ENCODE results near the gene TMEM11. TPM values are rescaled to one million over a fixed set of nuclear protein-coding genes. Genes with fewer than 3 reads are reported as not detected.

TMEM11 gene
- total RNA-seq, 2 experiments from 2014 or later = 21.4 to 23.7 TPM

- peaks cover 8% of the 10 kb centered on the region for H3K36me3 Mint-ChIP-seq
- H3K27ac Mint-ChIP-seq = no peak overlapping the region
- no peaks in the 10 kb centered on the region for H3K9me3 Mint-ChIP-seq
- peaks cover 38% of the 10 kb centered on the region for H3K4me1 Mint-ChIP-seq
- peak overlapping the region; percentile 96 for H3K4me3 Mint-ChIP-seq
- H3K27me3 Mint-ChIP-seq = no peaks in the 10 kb centered on the region
- ATAC-seq (ENCODE audit: low read depth) (no peak), DNase-seq (no peak)
- POLR2A ChIA-PET = interaction anchor here (0.6 kb wide), 1 partner anchor 82 kb away, joined by 7 read pairs; no protein-coding TSS in a partner anchor
These were observed 2.0 kb downstream of the TMEM11 start for GRCh38 chr17:21211825-21212479.

GRCh38 chr17:21210411-21211076 is 3.4 kb downstream of the TMEM11 start:
- no peak for ATAC-seq (ENCODE audit: low read depth)
- Mint-ChIP-seq H3K4me3 (no peak overlapping the region), H3K36me3 (peaks cover 7% of the 10 kb centered on the region), H3K27ac (no peak overlapping the region), H3K4me1 (peaks cover 32% of the 10 kb centered on the region), H3K9me3 (no peaks in the 10 kb centered on the region), H3K27me3 (no peaks in the 10 kb centered on the region)
- POLR2A ChIA-PET = no interaction called here
- no peak for DNase-seq

GRCh38 chr17:21209511-21210175 is 4.3 kb downstream of the TMEM11 start:
- peaks cover 27% of the 10 kb centered on the region for H3K4me1 Mint-ChIP-seq
- H3K9me3 Mint-ChIP-seq = no peaks in the 10 kb centered on the region
- POLR2A ChIA-PET = no interaction called here
- ATAC-seq (ENCODE audit: low read depth) (no peak), DNase-seq (no peak)
- no peak overlapping the region for H3K4me3 Mint-ChIP-seq
- H3K36me3 Mint-ChIP-seq = peaks cover 7% of the 10 kb centered on the region
- no peak overlapping the region for H3K27ac Mint-ChIP-seq
- no peaks in the 10 kb centered on the region for H3K27me3 Mint-ChIP-seq

GRCh38 chr17:21208352-21208751 is 5.6 kb downstream of the TMEM11 start:
- H3K36me3 Mint-ChIP-seq = peaks cover 7% of the 10 kb centered on the region
- no peaks in the 10 kb centered on the region for H3K27me3 Mint-ChIP-seq
- DNase-seq (no peak), ATAC-seq (ENCODE audit: low read depth) (no peak)
- H3K9me3 Mint-ChIP-seq = no peaks in the 10 kb centered on the region
- no peak overlapping the region for H3K27ac Mint-ChIP-seq
- H3K4me3 Mint-ChIP-seq = no peak overlapping the region
- H3K4me1 Mint-ChIP-seq = peaks cover 26% of the 10 kb centered on the region
- POLR2A ChIA-PET = no interaction called here

- Mint-ChIP-seq H3K4me3 (no peak overlapping the region), H3K27ac (no peak overlapping the region), H3K27me3 (no peaks in the 10 kb centered on the region), H3K4me1 (peaks cover 12% of the 10 kb centered on the region), H3K36me3 (peaks cover 2% of the 10 kb centered on the region), H3K9me3 (no peaks in the 10 kb centered on the region)
- POLR2A ChIA-PET = interaction anchor here (0.9 kb wide), 1 partner anchor 15 kb away, joined by 3 read pairs; no protein-coding TSS in a partner anchor
- ATAC-seq (ENCODE audit: low read depth) (no peak), DNase-seq (no peak)
These were observed 9.0 kb downstream of the TMEM11 start for GRCh38 chr17:21204935-21205334.

- Mint-ChIP-seq H3K9me3 (no peaks in the 10 kb centered on the region), H3K4me1 (peaks cover 11% of the 10 kb centered on the region), H3K36me3 (peaks cover 9% of the 10 kb centered on the region), H3K27ac (no peak overlapping the region), H3K4me3 (no peak overlapping the region), H3K27me3 (no peaks in the 10 kb centered on the region)
- POLR2A ChIA-PET = interaction anchor here (1.9 kb wide), 1 partner anchor 11 kb away, joined by 8 read pairs; the partner anchor contains the start of gene TMEM11
- DNase-seq (no peak), ATAC-seq (ENCODE audit: low read depth) (no peak)
These were observed 11.4 kb downstream of the TMEM11 start for GRCh38 chr17:21202512-21202911.

GRCh38 chr17:21201874-21202273 is 12.1 kb downstream of the TMEM11 start:
- no peaks in the 10 kb centered on the region for H3K27me3 Mint-ChIP-seq
- no peaks in the 10 kb centered on the region for H3K9me3 Mint-ChIP-seq
- no peak overlapping the region for H3K4me3 Mint-ChIP-seq
- DNase-seq = no peak
- H3K27ac Mint-ChIP-seq = no peak overlapping the region
- ATAC-seq (ENCODE audit: low read depth) = no peak
- POLR2A ChIA-PET = no interaction called here
- H3K36me3 Mint-ChIP-seq = peaks cover 9% of the 10 kb centered on the region
- H3K4me1 Mint-ChIP-seq = peaks cover 11% of the 10 kb centered on the region

GRCh38 chr17:21201298-21201595 is 12.7 kb downstream of the TMEM11 start:
- DNase-seq = no peak
- Mint-ChIP-seq H3K36me3 (peaks cover 11% of the 10 kb centered on the region), H3K4me3 (no peak overlapping the region), H3K9me3 (no peaks in the 10 kb centered on the region), H3K4me1 (peaks cover 11% of the 10 kb centered on the region), H3K27me3 (no peaks in the 10 kb centered on the region), H3K27ac (no peak overlapping the region)
- POLR2A ChIA-PET = interaction anchor here (0.5 kb wide), 1 partner anchor 63 kb away, joined by 4 read pairs; no protein-coding TSS in a partner anchor
- ATAC-seq (ENCODE audit: low read depth) = no peak

GRCh38 chr17:21200590-21201297 is 13.2 kb downstream of the TMEM11 start:
- ATAC-seq (ENCODE audit: low read depth) (no peak), DNase-seq (no peak)
- peaks cover 10% of the 10 kb centered on the region for H3K36me3 Mint-ChIP-seq
- H3K9me3 Mint-ChIP-seq = no peaks in the 10 kb centered on the region
- H3K27ac Mint-ChIP-seq = no peak overlapping the region
- no peaks in the 10 kb centered on the region for H3K27me3 Mint-ChIP-seq
- peaks cover 11% of the 10 kb centered on the region for H3K4me1 Mint-ChIP-seq
- no peak overlapping the region for H3K4me3 Mint-ChIP-seq
- POLR2A ChIA-PET = interaction anchor here (0.5 kb wide), 1 partner anchor 62 kb away, joined by 4 read pairs; no protein-coding TSS in a partner anchor

GRCh38 chr17:21199856-21200255 is 14.1 kb downstream of the TMEM11 start:
- POLR2A ChIA-PET = no interaction called here
- Mint-ChIP-seq H3K36me3 (peaks cover 9% of the 10 kb centered on the region), H3K4me1 (peaks cover 6% of the 10 kb centered on the region), H3K4me3 (no peak overlapping the region), H3K27ac (no peak overlapping the region), H3K9me3 (no peaks in the 10 kb centered on the region), H3K27me3 (no peaks in the 10 kb centered on the region)
- DNase-seq (no peak), ATAC-seq (ENCODE audit: low read depth) (no peak)

- no peak overlapping the region for H3K27ac Mint-ChIP-seq
- POLR2A ChIA-PET = no interaction called here
These were observed 14.7 kb downstream of the TMEM11 start for GRCh38 chr17:21199311-21199710.

GRCh38 chr17:21198411-21198810 is 15.6 kb downstream of the TMEM11 start:
- POLR2A ChIA-PET = interaction anchor here (1.2 kb wide), 1 partner anchor 16 kb away, joined by 3 read pairs; no protein-coding TSS in a partner anchor
- Mint-ChIP-seq H3K4me3 (no peak overlapping the region), H3K27ac (no peak overlapping the region), H3K36me3 (peaks cover 14% of the 10 kb centered on the region), H3K27me3 (no peaks in the 10 kb centered on the region), H3K4me1 (peaks cover 9% of the 10 kb centered on the region), H3K9me3 (no peaks in the 10 kb centered on the region)
- ATAC-seq (ENCODE audit: low read depth) (no peak), DNase-seq (no peak)

More at GRCh38 chr17:21199311-21199710, 14.7 kb downstream of the TMEM11 start:
- Mint-ChIP-seq H3K4me1 (peaks cover 9% of the 10 kb centered on the region), H3K27me3 (no peaks in the 10 kb centered on the region), H3K9me3 (no peaks in the 10 kb centered on the region), H3K4me3 (no peak overlapping the region), H3K36me3 (peaks cover 12% of the 10 kb centered on the region)
- no peak for DNase-seq
- ATAC-seq (ENCODE audit: low read depth) = no peak

GRCh38 chr17:21196126-21196525 is 17.8 kb downstream of the TMEM11 start:
- DNase-seq (no peak), ATAC-seq (ENCODE audit: low read depth) (no peak)
- Mint-ChIP-seq H3K27me3 (no peaks in the 10 kb centered on the region), H3K4me3 (no peak overlapping the region), H3K9me3 (no peaks in the 10 kb centered on the region), H3K27ac (no peak overlapping the region), H3K36me3 (peaks cover 16% of the 10 kb centered on the region), H3K4me1 (peaks cover 13% of the 10 kb centered on the region)
- POLR2A ChIA-PET = no interaction called here
